Measurements from ENCODE around the gene VOPP1.

DNA sequence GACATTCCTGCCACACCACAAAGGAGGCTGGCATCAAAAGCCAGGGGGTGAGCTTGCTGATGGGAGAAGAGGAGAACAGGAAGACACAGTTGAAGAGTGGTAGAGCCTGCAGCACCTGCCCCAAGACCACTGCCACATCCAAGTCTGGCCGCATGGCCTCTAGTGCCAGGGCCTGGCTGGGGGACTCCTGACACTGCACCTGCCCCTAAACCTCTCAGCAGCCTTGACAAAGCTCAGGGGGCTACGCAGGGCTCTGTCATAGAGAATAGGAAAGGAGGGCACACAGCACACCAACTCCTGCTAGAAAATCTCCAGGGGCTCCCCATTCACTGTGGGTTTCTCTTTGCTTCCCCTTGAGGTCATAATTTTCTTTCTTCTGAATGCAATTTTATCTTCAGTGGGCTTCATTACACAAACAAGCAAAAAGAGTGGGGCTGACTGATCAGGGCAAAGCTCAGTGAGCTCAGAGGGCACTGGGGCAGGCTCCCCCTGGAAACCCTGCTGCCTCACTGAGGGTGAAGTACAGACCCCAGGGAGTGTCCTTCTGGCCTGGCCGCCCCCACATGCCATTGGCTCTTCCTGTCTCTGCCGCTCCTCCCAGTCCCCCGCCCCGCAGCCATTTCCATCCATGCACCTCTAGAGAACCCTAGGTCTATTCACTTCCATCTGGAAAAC, 37.2 kb downstream of the VOPP1 start:
- TF ChIP-seq CTCF (IDR thresholded peaks at IDR 0.05) (no peak), POLR2A (IDR thresholded peaks at IDR 0.05) (no peak)

All from uterus (tissue), 2 donors.